GM23338 (cell line): ENCODE measurements around the gene RBKS. TPM values are rescaled to one million over a fixed set of nuclear protein-coding genes. Genes with fewer than 3 reads are reported as not detected.

Source experiments
- ATAC-seq: fragments of 200-7000 bp; cut with Tn5 transposase; 3 replicates; pipeline ENCODE4 v1.9.1; 2020
- DNase-seq: peaks from one replicate; pipeline ENCODE4 v3.0.0-alpha.2; 2015; ENCODE audit warnings: low spot score
- H2AFZ ChIP-seq: fragments of 200-600 bp; sonication (generic); 2 replicates; pipeline ENCODE4 v1.8.0; 2016; ENCODE audit warnings: antibody characterized with exemption, mild to moderate bottlenecking, moderate library complexity
- H3F3A ChIP-seq: fragments of 200-600 bp; sonication (generic); replicated peaks from 2 replicates; pipeline ENCODE4 v1.8.0; 2017; ENCODE audit warnings: antibody characterized with exemption, mixed run types, low read depth
- H3K27ac ChIP-seq: fragments of 200-600 bp; sonication (generic); 2 replicates; pipeline ENCODE4 v1.6.1; 2016; ENCODE audit warnings: low read depth
- H3K27me3 ChIP-seq: fragments of 200-600 bp; sonication (generic); 2 replicates; pipeline ENCODE4 v1.8.0; 2016; ENCODE audit warnings: mild to moderate bottlenecking, mixed run types, moderate library complexity; ENCODE audit not compliant: insufficient read depth
- H3K36me3 ChIP-seq: fragments of 200-600 bp; sonication (generic); 2 replicates; pipeline ENCODE4 v1.8.0; 2016; ENCODE audit warnings: mild to moderate bottlenecking; ENCODE audit not compliant: insufficient read depth
- H3K4me1 ChIP-seq: fragments of 200-600 bp; sonication (generic); 2 replicates; pipeline ENCODE4 v1.8.0; 2016; ENCODE audit warnings: mild to moderate bottlenecking, moderate library complexity; ENCODE audit not compliant: insufficient read depth
- H3K4me2 ChIP-seq: fragments of 200-600 bp; sonication (generic); 2 replicates; pipeline ENCODE4 v1.7.1; 2017; ENCODE audit warnings: mixed run types
- H3K4me3 ChIP-seq: fragments of 200-600 bp; sonication (generic); 2 replicates; pipeline ENCODE4 v1.6.1; 2016; ENCODE audit warnings: mixed run types
- H3K79me2 ChIP-seq: fragments of 200-600 bp; sonication (generic); replicated peaks from 2 replicates; pipeline ENCODE4 v1.8.0; 2017; ENCODE audit warnings: mild to moderate bottlenecking; ENCODE audit not compliant: insufficient read depth
- H3K9me2 ChIP-seq: fragments of 200-600 bp; sonication (generic); 2 replicates; pipeline ENCODE4 v1.8.0; 2017; ENCODE audit not compliant: insufficient read depth
- H4K20me1 ChIP-seq: fragments of 200-600 bp; sonication (generic); replicated peaks from 2 replicates; pipeline ENCODE4 v1.8.0; 2017; ENCODE audit warnings: mild to moderate bottlenecking; ENCODE audit not compliant: insufficient read depth
- H3K27ac Mint-ChIP-seq: 2 replicates; pipeline ENCODE4 v1.8.0; 2020; ENCODE audit warnings: inconsistent platforms, mild to moderate bottlenecking, moderate library complexity, mixed read lengths
- H3K27me3 Mint-ChIP-seq: 3 replicates; pipeline ENCODE4 v1.8.0; 2022; ENCODE audit warnings: low read depth, mild to moderate bottlenecking, moderate library complexity, mixed read lengths, inconsistent platforms; ENCODE audit not compliant: insufficient read depth, poor library complexity
- H3K36me3 Mint-ChIP-seq: 3 replicates; pipeline ENCODE4 v1.8.0; 2021; ENCODE audit warnings: low read depth, mild to moderate bottlenecking, inconsistent platforms, moderate library complexity, mixed read lengths
- H3K4me1 Mint-ChIP-seq: 3 replicates; pipeline ENCODE4 v1.8.0; 2020; ENCODE audit warnings: mild to moderate bottlenecking, inconsistent platforms, mixed read lengths
- H3K4me3 Mint-ChIP-seq: 3 replicates; pipeline ENCODE4 v1.8.0; 2021; ENCODE audit warnings: moderate library complexity, mild to moderate bottlenecking, inconsistent platforms, mixed read lengths
- H3K9me3 Mint-ChIP-seq: 3 replicates; pipeline ENCODE4 v1.8.0; 2020; ENCODE audit warnings: moderate library complexity, mild to moderate bottlenecking, inconsistent platforms, mixed read lengths
- EZH2 ChIP-seq: fragments of 200-600 bp; sonication (generic); IDR thresholded peaks from one replicate; pipeline ENCODE4 v1.8.0; 2017; ENCODE audit warnings: antibody characterized with exemption, mild to moderate bottlenecking, low read depth; ENCODE audit not compliant: unreplicated experiment
- EZH2phosphoT487 ChIP-seq: fragments of 200-600 bp; sonication (generic); IDR thresholded peaks from one replicate; pipeline ENCODE4 v1.8.1; 2018; ENCODE audit warnings: antibody characterized with exemption; ENCODE audit not compliant: unreplicated experiment
- JUNB ChIP-seq: IDR thresholded peaks from one replicate; pipeline ENCODE4 v1.6.1; 2016; ENCODE audit warnings: antibody characterized with exemption; ENCODE audit not compliant: unreplicated experiment
- NANOG ChIP-seq: IDR thresholded peaks from 2 replicates; pipeline ENCODE4 v1.6.1; 2016; ENCODE audit warnings: antibody characterized with exemption, borderline replicate concordance
- POLR2AphosphoS5 ChIP-seq: IDR thresholded peaks from 2 replicates; pipeline ENCODE4 v1.6.1; 2016; ENCODE audit warnings: antibody characterized with exemption, low read depth
- REST ChIP-seq: IDR thresholded peaks from one replicate; pipeline ENCODE4 v1.6.1; 2018; ENCODE audit warnings: antibody characterized with exemption; ENCODE audit not compliant: unreplicated experiment
- STAT1 ChIP-seq: IDR thresholded peaks from one replicate; pipeline ENCODE4 v1.6.1; 2016; ENCODE audit warnings: antibody characterized with exemption; ENCODE audit not compliant: unreplicated experiment
- ZNF114 ChIP-seq: fragments of 250-450 bp; sonication (Bioruptor Pico); IDR thresholded peaks from 2 replicates; pipeline ENCODE4 v1.5.0; 2020; ENCODE audit warnings: mild to moderate bottlenecking, moderate library complexity
- ZNF331 ChIP-seq: fragments of 250-450 bp; sonication (Bioruptor Pico); IDR thresholded peaks from 2 replicates; pipeline ENCODE4 v1.5.0; 2020; ENCODE audit warnings: low read depth, mild to moderate bottlenecking, moderate library complexity
- ZNF462 ChIP-seq: fragments of 250-450 bp; sonication (Bioruptor Pico); IDR thresholded peaks from 2 replicates; pipeline ENCODE4 v1.5.0; 2020; ENCODE audit warnings: mild to moderate bottlenecking, moderate library complexity
- polyA plus RNA-seq: library from polyadenylated mRNA; unstranded; fragments of >200 nt; fragmentation: Nextera tagmentation; extraction: Ambion mirVana; gene quantifications from 2 replicates; pipeline ENCODE4 v1.2.1, GENCODE V29; 2016
- total RNA-seq: library from RNA; depleted of rRNA; stranded (reverse); fragments of >200 nt; shearing (Covaris generic); gene quantifications from 2 replicates; pipeline ENCODE4 v1.2.3, GENCODE V29; 2014
- TF ChIP-seq, protein P1 (sequence below): IDR thresholded peaks from 2 replicates; pipeline ENCODE4 v1.6.1; 2016; ENCODE audit warnings: antibody characterized with exemption

The RBKS gene
- total and polyA plus RNA-seq, 2 experiments from 2014 or later: 1.3 to 1.5 TPM

DNA sequence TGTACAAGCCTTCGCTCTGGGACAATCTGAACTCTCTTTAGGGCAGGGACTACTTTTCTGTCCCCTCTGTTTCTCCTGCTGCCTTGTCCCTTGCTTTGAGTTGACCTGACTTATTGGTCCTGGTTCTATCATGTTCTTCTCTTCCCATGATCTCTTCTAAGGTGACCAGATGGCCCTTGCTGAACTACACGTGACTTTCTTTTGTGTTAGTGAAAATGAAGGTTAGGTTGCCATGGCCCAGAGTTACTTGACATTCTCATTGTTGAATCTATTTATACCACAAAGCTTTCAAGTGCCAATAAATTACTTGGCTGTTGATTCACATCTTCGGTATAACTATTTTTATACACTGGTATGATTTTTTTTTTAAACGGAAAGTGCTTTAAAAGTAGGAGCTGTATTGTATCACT, 94.3 kb downstream of the RBKS start (continued):
- TF ChIP-seq REST (no peak), EZH2 (no peak), JUNB (no peak), ZNF331 (CRISPR knock-in tag) (no peak), STAT1 (no peak), NANOG (no peak), ZNF114 (CRISPR knock-in tag) (no peak)
- TF ChIP-seq, protein P1, sequence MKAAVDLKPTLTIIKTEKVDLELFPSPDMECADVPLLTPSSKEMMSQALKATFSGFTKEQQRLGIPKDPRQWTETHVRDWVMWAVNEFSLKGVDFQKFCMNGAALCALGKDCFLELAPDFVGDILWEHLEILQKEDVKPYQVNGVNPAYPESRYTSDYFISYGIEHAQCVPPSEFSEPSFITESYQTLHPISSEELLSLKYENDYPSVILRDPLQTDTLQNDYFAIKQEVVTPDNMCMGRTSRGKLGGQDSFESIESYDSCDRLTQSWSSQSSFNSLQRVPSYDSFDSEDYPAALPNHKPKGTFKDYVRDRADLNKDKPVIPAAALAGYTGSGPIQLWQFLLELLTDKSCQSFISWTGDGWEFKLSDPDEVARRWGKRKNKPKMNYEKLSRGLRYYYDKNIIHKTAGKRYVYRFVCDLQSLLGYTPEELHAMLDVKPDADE: no peak

DNA sequence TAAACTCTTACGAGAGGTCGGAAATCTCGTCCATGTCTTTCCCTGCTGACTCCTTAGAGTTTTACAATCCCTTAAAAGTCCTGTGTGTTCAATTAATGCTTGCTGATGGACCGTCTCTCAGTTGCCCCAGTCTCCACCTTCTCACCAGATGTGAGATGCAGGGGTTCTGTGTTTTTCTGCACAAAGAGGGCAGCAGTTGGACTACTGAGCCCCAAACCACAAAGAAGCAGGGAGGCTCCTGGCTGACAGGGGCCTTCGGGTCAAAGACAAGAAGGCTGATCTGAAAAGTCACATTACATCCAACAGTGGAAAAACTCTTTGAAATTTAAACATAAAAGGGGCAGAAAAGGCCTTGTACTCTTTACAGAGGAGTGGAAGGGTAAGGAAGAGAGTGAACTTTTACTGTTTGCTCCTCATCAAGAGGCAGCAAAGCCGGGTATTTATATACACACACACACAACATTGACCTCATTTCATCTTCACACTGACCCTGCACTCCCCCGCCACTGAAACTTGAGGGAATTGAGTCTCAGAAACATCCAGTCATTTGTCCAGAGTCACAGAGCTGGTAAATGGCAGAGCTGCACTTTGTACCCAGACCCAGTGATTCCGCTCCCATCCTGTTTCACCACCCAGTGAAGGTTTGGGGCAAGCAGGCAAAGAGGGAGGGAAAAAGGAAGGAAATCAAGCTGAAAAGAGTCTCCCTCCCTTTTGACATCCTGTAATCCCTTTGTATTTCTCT, 94.9 kb downstream of the RBKS start:
- Mint-ChIP-seq H3K4me1 (no peaks in the 10 kb centered on the region), H3K9me3 (no peaks in the 10 kb centered on the region; the same call in 2 of the 3 replicates), H3K27me3 (peaks cover 8% of the 10 kb centered on the region), H3K36me3 (no peaks in the 10 kb centered on the region), H3K4me3 (no peak overlapping the region), H3K27ac (no peak overlapping the region)
- ATAC-seq: no peak
- Histone ChIP-seq H3K27me3 (no peaks in the 10 kb centered on the region), H3K4me1 (no peaks in the 10 kb centered on the region), H3K27ac (no peak overlapping the region), H4K20me1 (no peaks in the 10 kb centered on the region), H3K36me3 (no peaks in the 10 kb centered on the region), H3F3A (no peaks in the 10 kb centered on the region), H3K9me2 (no peaks in the 10 kb centered on the region), H3K4me2 (no peak overlapping the region), H3K79me2 (no peaks in the 10 kb centered on the region), H2AFZ (no peak overlapping the region), H3K4me3 (no peak overlapping the region)
- no peak for DNase-seq
- TF ChIP-seq EZH2phosphoT487 (no peak), POLR2AphosphoS5 (no peak), STAT1 (no peak), ZNF462 (CRISPR knock-in tag) (no peak)
